Peyer's patch (tissue), 4 donors: ENCODE measurements around the gene NKIRAS2. TPM values are rescaled to one million over a fixed set of nuclear protein-coding genes. Genes with fewer than 3 reads are reported as not detected.

Experiments used
- DNase-seq, 3 donors: peaks; one replicate each; pipeline ENCODE4 v3.0.0-alpha.2; 2017 to 2019
- H3K27ac ChIP-seq, 4 donors: fragments of 200-600 bp; sonication (generic); one replicate each; pipeline ENCODE4 v1.5.1; 2016 to 2019
- H3K27me3 ChIP-seq, 2 donors: fragments of 200-600 bp; sonication (generic); one replicate each; pipeline ENCODE4 v1.5.1; 2019
- H3K36me3 ChIP-seq, 3 donors: fragments of 200-600 bp; sonication (generic); one replicate each; pipeline ENCODE4 v1.5.1; 2016 to 2019
- H3K4me1 ChIP-seq, 4 donors: fragments of 200-600 bp; sonication (generic); one replicate each; pipeline ENCODE4 v1.5.1; 2016 to 2019
- H3K4me3 ChIP-seq, 4 donors: fragments of 200-600 bp; sonication (generic); 1 replicate in 3 of 4; 2 replicates in 1 of 4; pipeline ENCODE4 v1.5.1; 2016 to 2019; ENCODE audit warnings: mild to moderate bottlenecking in 1 of 4
- H3K9me3 ChIP-seq, 4 donors: fragments of 200-600 bp; sonication (generic); one replicate each; pipeline ENCODE4 v1.5.1; 2016 to 2019; ENCODE audit warnings: mild to moderate bottlenecking in 1 of 4
- CTCF ChIP-seq, 6 experiments: fragments of 450-650 bp in 4 of 6; fragments of 200-600 bp in 2 of 6; sonication (generic) in 1 of 6; IDR thresholded peaks; one replicate each; pipeline ENCODE4 v1.5.1; 2017 to 2019; ENCODE audit warnings: antibody characterized with exemption in 6 of 6, mild to moderate bottlenecking in 3 of 6, moderate library complexity in 1 of 6
- POLR2A ChIP-seq, 2 donors: fragments of 450-650 bp; IDR thresholded peaks; one replicate each; pipeline ENCODE4 v1.5.1; 2017; ENCODE audit warnings: antibody characterized with exemption in 2 of 2, mild to moderate bottlenecking in 2 of 2, moderate library complexity in 2 of 2
- total RNA-seq, 4 donors: library from RNA; depleted of rRNA; stranded (reverse); fragments of >200 nt; gene quantifications; one replicate each; pipeline ENCODE4 v1.1.0, GENCODE V29; 2016

Gene NKIRAS2
- total RNA-seq, 4 donors from 2014 or later: 22.1 to 38.1 (median 31.1) TPM

- Histone ChIP-seq H3K27ac (no peak overlapping the region), H3K4me3 (no peak overlapping the region), H3K27me3 (no peaks in the 10 kb centered on the region), H3K4me1 (peaks cover 0 to 7% (median 0%) of the 10 kb centered on the region in 4 donors), H3K36me3 (peaks cover 0 to 93% (median 0%) of the 10 kb centered on the region in 3 donors), H3K9me3 (no peaks in the 10 kb centered on the region)
- no peak for TF ChIP-seq CTCF (IDR thresholded peaks at IDR 0.05)
- no peak for TF ChIP-seq POLR2A (IDR thresholded peaks at IDR 0.05)
- DNase-seq: no peak
Observed at GRCh38 chr17:41987642-41988041, 32.2 kb upstream of the NKIRAS2 start.

DNA sequence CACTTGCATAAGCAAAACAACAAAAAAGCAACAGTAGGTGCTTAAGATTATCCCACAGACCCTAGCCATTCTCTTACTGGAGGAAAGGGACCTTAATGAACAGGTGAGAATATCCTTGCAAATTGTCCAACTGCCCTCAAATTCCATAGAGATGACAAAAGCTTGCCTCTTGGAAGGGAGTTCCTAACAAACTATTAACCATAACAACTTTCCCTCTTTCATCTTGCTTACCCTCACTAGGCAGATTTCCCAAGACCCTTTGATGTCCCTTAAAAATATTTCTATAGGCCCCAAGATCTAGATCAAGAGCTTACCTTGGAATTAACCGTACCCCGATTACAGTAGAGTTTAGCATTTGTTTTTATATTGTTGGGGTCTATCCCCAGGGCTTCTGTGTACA, 31.5 kb upstream of the NKIRAS2 start:
- no peak for TF ChIP-seq CTCF (IDR thresholded peaks at IDR 0.05)
- TF ChIP-seq POLR2A (IDR thresholded peaks at IDR 0.05): no peak
- Histone ChIP-seq H3K9me3 (no peaks in the 10 kb centered on the region), H3K36me3 (peaks cover 0 to 93% (median 0%) of the 10 kb centered on the region in 3 donors), H3K27ac (no peak overlapping the region), H3K27me3 (no peaks in the 10 kb centered on the region), H3K4me3 (no peak overlapping the region), H3K4me1 (peaks cover 0 to 7% (median 0%) of the 10 kb centered on the region in 4 donors)
- DNase-seq: no peak

DNA sequence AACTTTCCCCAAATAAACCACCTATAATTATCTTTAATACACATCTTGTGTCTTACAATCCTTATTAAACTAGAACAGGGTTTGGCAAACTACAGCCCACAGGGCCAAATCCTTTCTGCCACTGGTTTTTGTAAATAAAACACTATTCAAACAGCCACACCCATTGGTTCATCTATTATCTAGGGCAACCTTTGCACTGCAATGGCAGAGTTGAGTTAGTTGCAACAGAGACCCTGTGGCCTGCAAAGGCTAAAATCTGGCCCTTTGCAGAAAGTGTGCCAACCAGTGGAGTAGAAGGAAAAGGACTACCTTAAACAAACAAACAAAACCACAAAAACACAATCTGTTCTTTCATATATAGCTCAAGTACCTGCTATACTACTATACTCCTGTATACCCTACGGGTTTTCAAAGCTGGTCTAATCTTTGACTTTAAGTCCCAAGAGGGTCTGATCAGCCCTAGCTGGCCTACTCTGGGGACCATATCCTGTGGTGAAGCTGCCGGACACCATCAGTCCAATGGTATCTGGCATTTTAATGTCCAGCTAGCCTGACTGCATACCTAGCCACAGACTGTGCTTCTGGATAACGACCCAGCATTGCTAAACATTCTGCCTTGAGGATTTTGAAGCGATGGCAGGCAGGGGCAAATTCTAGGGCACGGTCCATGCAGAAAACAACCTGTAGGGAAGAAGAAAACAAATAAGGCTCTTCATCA, 30.0 kb upstream of the NKIRAS2 start:
- no peak for DNase-seq
- H3K36me3 ChIP-seq: peaks cover 0 to 94% (median 0%) of the 10 kb centered on the region in 3 donors
- no peak for TF ChIP-seq POLR2A (IDR thresholded peaks at IDR 0.05)
- no peak for TF ChIP-seq CTCF (IDR thresholded peaks at IDR 0.05)
- H3K27me3 ChIP-seq: no peaks in the 10 kb centered on the region
- no peaks in the 10 kb centered on the region for H3K9me3 ChIP-seq
- no peak overlapping the region for H3K4me3 ChIP-seq
- peaks cover 0 to 7% (median 0%) of the 10 kb centered on the region in 4 donors for H3K4me1 ChIP-seq
- peak overlapping the region in 1 of 4 donors; percentile 12 for H3K27ac ChIP-seq

DNA sequence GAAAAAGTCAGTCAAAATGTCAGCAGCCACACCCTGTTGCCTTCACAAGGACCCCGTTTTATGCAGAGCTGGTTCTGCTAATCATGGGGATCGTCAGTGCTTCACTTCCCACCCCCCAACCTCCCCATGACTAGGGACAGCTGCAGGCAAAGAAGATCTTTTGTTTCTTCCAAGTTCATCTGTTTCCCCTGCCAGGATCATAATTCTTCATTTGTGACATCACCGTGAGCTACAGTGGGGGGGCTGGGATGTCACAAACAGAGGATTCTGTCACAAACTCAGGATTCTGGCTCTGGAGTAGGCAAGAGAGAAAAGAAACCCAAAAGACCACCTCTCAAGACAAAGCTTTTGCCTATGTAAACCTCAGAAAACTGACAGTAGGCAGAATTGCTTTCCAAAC, 27.3 kb upstream of the NKIRAS2 start:
- Histone ChIP-seq H3K27ac (no peak overlapping the region), H3K9me3 (no peaks in the 10 kb centered on the region), H3K4me1 (peaks cover 0 to 7% (median 0%) of the 10 kb centered on the region in 4 donors), H3K27me3 (no peaks in the 10 kb centered on the region), H3K36me3 (peaks cover 0 to 97% (median 0%) of the 10 kb centered on the region in 3 donors), H3K4me3 (no peak overlapping the region)
- TF ChIP-seq POLR2A (IDR thresholded peaks at IDR 0.05) (no peak), CTCF (IDR thresholded peaks at IDR 0.05) (no peak)
- DNase-seq: no peak

DNA sequence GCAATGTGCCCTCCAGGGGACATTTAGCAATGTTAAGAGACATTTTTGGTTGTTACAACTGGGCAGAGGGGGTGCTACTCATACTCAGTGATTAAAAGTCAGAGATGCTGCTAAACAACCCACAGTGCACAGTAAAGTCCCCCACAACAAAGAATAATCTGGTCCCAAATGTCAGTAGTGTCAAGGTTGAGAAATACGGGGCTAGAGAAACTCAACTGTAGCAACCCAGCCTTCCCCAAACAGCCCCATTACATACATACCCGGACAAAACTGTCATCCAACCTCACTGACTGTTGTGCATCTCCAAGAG, 23.1 kb upstream of the NKIRAS2 start:
- Histone ChIP-seq H3K27me3 (no peaks in the 10 kb centered on the region), H3K4me3 (no peak overlapping the region), H3K9me3 (no peaks in the 10 kb centered on the region), H3K36me3 (peaks cover 0 to 88% (median 0%) of the 10 kb centered on the region in 3 donors), H3K4me1 (peaks cover 0 to 12% (median 0%) of the 10 kb centered on the region in 4 donors), H3K27ac (peak overlapping the region in 2 of 4 donors; percentile 29 to 72)
- TF ChIP-seq POLR2A (IDR thresholded peaks at IDR 0.05) (no peak), CTCF (IDR thresholded peaks at IDR 0.05) (no peak)
- DNase-seq: no peak
